GM18907 (cell line): Measurements from ENCODE around the gene PARD3.
"Not testable (repeated sequence)": the region's sequence is repeated elsewhere in the genome, so short reads cannot be mapped to it uniquely, and the experiment has no call there.

Experiments
- ATAC-seq: cut with Tn5 transposase; IDR thresholded peaks from one replicate; pipeline ENCODE4 v1.9.1; 2021; ENCODE audit warnings: mild to moderate bottlenecking, moderate library complexity; ENCODE audit not compliant: unreplicated experiment

PARD3 gene

DNA sequence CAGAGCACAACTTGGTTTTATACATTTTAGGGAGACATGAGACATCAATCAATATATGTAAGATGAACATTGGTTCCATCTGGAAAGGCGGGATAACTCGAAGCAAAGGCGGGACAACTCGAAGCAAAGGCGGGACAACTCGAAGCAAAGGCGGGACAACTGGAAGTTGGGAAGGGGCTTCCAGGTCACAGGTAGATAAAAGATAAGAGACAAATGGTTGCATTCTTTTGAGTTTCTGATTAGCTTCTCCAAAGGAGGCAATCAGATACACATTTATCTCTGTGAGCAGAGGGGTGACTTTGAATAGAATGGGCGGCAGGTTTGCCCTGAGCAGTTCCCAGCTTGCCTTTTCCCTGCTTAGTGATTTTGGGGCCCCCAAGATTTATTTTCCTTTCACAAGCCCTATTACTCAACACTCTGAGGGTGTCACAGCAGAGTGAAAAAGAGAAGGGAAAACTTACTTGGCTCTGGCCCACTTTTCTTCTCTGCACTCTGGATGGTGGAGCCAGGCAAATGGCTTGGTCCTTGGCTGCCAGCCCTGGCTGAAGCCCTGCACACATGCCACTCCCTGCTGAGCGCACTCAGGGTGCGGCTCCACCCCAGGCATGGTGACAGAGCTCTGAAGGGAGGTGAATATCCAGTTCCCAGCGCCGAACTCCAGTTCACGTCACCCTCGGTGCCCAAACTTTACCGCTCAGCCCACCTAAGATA, 46.7 kb downstream of the PARD3 start:
- ATAC-seq, result no peak

GRCh38 chr10:34766811-34767494, 48.1 kb downstream of the PARD3 start:
- no peak for ATAC-seq

GRCh38 chr10:34766266-34766600, 48.9 kb downstream of the PARD3 start:
- no peak for ATAC-seq

DNA sequence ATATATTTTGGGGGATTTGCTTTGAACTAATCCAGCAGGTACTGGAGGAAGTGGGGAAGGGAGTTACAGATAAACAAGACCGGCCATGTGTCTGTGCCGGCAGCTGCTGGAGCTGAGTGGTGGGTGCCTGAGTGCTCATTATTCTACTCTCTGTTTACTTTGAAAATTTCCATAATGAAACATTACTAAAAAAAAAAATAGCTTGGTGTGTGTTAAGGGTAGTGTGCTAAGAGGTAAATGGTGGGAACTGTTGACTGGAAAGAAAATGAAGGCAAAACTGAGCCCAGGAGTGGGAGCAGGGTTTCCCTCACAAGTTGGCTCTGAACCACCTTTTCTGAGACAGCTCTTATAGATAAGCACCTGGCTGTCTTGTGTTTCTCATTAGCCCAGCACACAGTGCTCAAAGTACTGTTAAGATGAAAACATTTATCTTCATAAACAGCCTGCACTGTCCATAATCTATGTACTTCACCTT, 50.6 kb downstream of the PARD3 start:
- ATAC-seq, result no peak

DNA sequence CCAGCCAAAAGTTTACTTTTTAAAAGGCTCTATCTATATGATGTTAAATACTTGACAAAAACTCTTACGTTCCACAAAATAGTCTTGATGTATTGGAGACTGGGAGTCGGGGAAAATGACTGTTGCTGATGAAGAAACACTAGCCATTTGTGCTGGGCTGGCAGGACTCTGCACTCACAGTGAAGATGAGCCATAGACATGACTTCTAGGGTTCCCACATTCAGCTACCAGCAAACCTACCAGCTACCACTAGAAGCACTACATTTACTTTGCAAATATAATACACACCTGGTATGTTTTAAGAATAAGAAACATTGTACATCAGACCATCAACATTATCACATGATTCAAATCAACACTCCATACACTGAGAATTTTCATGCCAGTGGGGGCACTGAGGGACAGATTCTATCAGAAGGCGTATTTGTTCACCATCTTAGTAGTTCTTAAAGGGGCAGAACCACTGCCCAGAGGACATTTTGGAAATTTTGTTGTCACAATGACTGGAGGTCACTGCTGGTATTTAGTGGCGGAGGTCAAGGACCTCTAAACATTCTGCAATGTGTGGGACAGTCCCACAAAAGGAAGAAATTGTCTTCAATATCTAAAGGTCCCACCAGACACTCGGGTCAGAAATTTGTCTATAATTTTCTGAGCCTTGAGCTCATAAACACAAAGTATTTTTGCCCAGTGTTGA, 52.3 kb downstream of the PARD3 start:
- no peak for ATAC-seq

DNA sequence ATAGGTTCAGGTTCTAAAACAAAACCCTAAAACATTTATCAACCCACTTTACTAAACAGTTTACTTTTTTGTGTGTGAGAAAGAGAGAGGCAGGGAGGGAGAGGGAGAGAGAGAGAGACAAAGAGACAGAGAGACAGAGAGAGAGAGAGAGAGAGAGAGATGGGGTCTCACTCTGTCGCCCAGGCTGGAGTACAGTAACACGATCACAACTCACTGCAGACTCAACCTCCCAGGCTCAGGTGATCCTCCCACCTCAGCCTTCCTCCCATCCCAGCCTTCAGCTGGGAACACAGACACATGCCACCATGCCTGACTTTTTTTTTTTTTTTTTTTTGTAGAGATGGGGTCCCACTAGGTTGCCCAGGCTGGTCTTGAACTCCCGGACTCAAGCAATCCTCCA, 52.9 kb downstream of the PARD3 start:
- ATAC-seq, result no peak

GRCh38 chr10:34761453-34761852, 53.6 kb downstream of the PARD3 start:
- ATAC-seq, result no peak

DNA sequence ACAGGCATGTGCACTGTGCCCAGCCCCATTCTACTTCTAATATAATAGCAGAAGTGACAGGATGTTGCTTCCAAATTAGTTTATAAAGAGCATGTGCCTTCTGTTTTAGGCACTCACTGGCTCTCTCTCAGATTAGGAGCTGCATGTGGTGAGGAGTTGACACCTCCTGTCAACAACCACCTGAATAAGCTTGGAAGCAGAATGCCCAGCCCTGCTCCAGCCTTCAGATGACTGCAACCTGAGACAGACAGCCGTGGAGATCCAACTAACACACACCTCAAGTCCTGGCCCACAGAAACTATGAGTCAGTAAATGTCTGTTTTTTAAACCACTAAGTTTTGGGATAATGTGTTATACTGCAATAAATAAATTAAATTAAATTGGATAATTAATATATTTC, 54.5 kb downstream of the PARD3 start:
- ATAC-seq, result no peak

DNA sequence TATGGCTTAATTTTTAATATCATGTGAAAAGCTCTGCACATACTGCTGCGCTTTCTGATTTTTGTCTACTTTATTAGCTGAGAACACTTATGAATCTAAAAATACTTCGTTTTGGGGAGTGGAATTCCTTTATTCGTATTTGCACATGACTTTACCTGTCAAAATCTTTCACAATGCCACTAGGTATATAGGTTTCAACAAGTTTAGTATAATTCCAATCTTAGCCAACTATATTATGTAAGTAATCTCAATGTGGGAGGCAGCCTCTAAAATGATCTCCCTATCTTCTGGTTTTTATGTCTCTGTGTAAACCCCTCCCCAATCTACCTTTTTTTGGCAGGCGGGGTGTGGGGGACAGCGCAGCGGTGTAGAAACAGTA, 55.3 kb downstream of the PARD3 start:
- ATAC-seq, result no peak

DNA sequence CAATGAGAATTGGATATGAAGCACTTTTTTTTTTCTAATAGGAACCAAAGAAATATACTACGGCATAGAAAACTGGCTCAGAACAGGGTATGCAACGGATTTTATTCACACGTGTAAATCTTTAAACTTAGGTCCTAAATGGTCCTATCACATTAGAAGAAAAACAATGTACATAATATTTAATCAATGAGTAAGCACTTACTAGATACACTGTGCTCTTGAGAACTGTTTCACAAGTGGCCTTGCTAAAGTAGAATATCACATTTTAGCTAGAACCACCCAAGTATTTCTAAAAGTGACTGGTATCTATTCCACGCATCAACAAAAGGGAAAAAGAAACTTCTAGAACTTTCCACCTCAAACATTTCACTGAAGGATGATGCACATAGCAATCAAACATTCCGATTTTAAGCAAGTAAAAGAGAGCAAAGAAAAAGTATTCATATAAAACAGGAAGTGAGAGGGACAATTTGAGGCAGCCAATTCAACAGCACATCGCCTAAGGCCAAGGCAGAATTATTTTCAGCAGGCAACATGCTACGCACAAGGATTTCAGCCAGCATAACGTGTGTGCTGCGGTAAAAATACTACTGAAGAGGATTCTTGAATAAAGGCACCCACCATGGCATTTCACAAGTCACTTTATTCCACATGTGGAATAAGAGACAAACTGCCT, 55.8 kb downstream of the PARD3 start:
- no peak for ATAC-seq

DNA sequence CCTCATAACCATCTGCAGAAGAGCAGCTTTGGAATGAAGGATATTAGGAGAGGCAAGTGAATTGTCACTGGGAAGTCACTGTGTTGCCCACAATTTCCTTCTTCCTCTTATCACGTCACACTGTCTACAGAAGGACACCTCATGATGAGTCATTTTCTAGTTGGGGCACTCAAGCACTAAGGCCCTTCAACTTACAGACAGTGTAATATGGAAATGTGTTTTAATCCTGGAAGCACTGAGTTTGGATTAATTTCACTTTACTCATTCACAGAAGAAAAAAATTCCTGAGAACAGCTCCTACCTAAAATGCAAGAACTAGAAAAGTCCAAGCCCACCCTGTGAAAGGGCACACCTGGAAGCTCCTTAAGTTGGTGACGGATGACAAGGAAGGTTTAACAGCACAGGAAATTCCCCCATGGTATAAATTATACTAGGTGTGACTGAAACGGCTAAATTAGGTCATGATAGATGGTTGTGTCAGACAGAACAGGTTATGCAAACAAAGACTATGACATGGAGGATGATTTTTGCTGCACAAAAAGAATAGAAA, 56.6 kb downstream of the PARD3 start:
- peak; percentile 77 for ATAC-seq

- no peak for ATAC-seq
Measured at GRCh38 chr10:34757933-34758332, 57.2 kb downstream of the PARD3 start.

GRCh38 chr10:34757181-34757580, 57.9 kb downstream of the PARD3 start:
- ATAC-seq, result not testable (repeated sequence)

DNA sequence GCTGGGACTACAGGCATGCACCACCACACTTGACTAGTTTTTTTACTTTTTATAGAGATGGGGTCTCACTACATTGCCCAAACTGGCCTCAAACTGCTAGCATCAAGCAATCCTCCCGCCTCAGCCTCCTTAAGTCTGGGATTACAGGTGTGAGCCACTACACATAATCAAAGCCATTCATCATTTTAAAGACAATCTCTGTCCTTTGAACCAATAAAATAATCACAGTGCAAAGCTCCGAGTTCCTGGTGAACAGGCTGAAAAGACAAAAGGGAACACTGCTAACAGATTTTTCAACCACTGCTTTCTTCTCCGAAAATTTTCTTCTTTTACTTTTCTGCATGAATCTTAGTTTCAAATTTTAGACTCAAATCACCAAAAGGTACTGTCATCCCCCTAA, 58.5 kb downstream of the PARD3 start:
- no peak for ATAC-seq

- no peak for ATAC-seq
Measured at GRCh38 chr10:34753014-34753757, 61.9 kb downstream of the PARD3 start.

- no peak for ATAC-seq
Measured at GRCh38 chr10:34751272-34751671, 63.8 kb downstream of the PARD3 start.

DNA sequence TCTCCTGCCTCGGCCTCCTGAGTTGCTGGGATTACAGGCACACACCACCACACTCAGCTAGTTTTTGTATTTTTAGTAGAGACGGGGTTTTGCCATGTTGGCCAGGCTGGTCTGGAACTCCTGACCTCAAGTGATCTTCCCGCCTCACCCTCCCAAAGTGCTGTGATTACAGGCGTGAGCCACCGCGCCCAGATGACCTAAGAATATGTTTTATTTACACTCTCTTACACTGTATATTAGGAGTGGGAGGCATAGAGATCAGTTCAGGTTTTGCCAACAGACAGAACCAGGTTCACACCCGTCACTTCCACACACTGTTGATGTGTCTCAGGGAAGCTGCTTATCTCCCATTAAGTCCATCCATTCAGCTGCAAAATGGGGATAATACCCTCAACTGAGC, 64.3 kb downstream of the PARD3 start:
- ATAC-seq, result not testable (repeated sequence)

- no peak for ATAC-seq
Measured at GRCh38 chr10:34748767-34749166, 66.3 kb downstream of the PARD3 start.

GRCh38 chr10:34748357-34748756, 66.7 kb downstream of the PARD3 start:
- ATAC-seq, result no peak

GRCh38 chr10:34746094-34746493, 69.0 kb downstream of the PARD3 start:
- no peak for ATAC-seq

- ATAC-seq, result no peak
Measured at GRCh38 chr10:34745244-34745643, 69.9 kb downstream of the PARD3 start.
